Measurements from ENCODE around the gene HSPA4L.

Gene HSPA4L

DNA sequence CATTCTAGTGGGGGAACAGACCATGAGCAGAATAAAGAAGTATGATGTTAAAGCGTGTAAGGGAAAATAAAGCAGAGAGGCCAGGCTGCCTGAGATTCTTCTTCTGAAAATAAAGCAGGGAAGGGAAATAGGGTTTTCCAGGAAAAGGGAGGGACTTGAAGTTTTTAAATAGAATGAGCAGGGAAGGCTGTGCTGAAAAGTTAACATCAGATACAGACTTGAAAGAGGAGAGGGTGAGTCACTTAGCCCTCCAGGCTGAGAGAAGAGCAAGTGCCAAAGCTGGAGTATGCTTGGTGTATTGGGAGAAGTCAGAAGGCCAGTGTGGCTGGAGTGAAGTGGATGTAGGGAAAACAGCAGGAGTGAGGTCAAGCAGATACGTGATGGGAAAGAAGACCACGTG is 88.6 kb downstream of the HSPA4L start:
- DNase-seq: no peak

DNA sequence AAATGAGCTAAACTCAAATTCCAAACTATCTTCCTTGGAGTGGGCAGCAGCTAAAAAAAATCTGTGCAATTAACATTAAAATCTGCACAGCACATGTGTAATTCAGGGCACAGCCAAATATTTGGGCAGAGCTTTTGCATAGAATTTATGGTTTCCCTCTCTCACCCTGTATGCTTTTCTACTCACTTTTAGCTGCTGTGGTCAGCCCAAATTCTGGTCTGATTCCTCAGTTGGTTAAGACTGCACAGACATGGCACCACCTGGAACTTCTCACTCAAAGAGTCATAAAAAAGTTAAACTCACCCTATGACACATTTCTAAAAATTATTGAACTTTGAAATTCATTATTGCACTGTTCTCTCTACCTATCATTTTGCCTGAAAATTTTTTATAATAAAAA is 93.7 kb downstream of the HSPA4L start:
- no peak for DNase-seq

DNA sequence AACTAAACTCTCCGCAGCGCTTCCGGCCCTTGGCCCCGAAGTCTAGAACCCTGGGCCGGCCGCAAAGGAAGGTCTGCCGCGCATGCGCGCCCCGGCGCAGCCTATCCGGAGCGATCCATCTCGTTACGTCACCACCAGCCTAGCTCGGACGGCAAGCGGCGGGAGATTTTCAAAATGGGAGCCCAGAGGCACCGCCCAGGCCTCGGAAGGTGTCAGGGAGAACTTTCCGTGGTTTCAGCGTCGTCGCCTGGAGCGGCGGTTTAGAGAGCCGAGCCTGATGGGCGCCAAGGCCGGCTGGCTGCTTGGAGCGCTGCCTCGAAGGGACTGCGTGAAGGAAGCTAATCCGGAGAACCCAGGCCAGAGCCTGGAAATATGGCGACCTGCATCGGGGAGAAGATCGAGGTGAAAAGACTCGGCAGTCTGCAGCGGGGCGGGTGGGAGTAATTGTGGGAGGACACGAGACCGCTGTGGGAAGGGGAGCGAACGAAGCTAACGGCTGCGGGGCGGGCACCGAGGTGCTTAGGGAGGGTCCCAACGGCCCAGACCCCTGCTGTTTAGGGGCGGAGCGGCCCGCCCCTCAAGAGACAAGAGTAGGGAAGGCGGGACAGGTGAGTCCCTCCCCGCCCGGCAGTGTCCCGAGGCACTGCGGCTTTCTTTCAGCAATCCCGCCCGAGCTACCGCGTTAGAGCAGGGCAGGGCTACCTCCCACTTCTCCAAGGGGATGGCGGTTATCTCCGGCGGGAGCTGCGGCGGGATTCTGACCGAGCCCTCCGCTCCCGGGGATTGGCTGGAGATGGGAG is 98.8 kb downstream of the HSPA4L start, which contains the start of gene PLK4:
PLK4 (plus strand) TSS at position 131 of the 800 bp plus-strand sequence; CDS start at position 373, 242 bp downstream.
- peak; percentile 85 for DNase-seq

DNA sequence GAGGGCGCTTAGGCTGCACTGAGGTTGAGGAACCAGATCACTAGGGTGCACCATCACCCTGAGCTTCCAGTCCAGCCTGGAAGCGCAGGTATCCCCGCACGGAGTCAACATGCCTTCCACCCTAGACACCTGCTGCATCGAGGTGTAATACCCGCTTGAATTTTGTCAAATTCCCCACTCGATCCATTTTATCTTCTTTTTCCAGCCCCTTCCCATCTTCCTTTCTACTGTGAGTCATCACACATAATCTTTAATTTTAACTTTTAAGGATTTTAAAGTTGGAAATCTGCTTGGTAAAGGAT is 99.4 kb downstream of the HSPA4L start:
- DNase-seq: no peak

DNA sequence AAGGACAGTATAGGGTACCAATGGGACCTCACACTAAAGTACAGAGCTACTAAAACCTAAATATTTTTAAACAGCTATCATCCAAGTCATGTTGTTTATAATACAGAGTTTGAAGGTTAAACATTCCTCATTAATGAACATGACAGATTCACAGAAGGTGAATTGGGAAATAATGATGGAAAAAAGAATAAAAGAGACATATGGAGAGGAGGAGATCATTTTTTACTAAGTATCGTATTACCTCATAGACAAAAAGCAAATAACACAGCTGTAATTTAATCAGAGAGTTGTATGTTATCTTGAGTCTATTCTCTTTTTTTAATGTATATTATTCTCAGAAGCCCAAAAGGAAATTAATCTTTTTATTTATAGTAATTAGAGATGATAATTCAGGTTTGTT is 106.4 kb downstream of the HSPA4L start:
- DNase-seq: no peak

DNA sequence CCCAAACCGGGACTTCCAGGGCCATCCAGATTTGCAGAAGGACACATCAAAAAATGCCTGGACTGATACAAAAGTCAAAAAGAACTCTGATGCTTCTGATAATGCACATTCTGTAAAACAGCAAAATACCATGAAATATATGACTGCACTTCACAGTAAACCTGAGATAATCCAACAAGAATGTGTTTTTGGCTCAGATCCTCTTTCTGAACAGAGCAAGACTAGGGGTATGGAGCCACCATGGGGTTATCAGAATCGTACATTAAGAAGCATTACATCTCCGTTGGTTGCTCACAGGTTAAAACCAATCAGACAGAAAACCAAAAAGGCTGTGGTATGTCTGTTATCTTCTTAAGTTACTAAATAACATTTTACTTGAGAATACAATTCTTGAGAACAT is 107.8 kb downstream of the HSPA4L start:
- DNase-seq: no peak
